ENCODE data around the gene DYNC1I1. TPM values are rescaled to one million over a fixed set of nuclear protein-coding genes. Genes with fewer than 3 reads are reported as not detected.

Gene DYNC1I1
- polyA plus RNA-seq, 6 donors from 2014 or later: not detected

DNA sequence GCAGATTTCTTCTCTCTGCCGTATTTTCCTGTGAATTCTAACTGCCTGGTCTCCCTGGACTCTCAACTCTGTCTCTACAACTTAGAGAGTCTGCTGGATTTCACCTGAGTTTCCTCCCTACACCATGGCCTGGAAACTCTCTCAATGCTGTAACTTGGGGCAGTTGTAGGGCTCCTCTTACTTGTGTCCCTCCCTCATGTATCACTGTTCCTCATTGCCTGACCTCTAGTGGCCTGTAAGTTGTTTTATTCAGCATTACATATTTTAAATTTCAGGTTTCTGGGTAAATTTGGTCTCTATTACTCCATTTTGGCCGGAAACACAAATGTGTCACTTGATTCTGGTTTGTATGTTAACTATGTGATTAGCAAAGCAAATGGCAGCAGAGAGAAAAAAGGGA, 70.9 kb downstream of the DYNC1I1 start:
- H3K4me1 Mint-ChIP-seq: no peaks in the 10 kb centered on the region
- peaks cover 0 to 20% (median 10%) of the 10 kb centered on the region in 7 donors for H3K9me3 Mint-ChIP-seq
- ATAC-seq (ENCODE audit: low read depth in 2 of 2): no peak
- no peak overlapping the region for H3K27ac Mint-ChIP-seq
- peaks cover 5 to 12% (median 10%) of the 10 kb centered on the region in 3 donors for H3K27me3 Mint-ChIP-seq
- H3K4me3 Mint-ChIP-seq: no peak overlapping the region
- peaks cover 0 to 6% of the 10 kb centered on the region in 2 donors for H3K36me3 Mint-ChIP-seq
- DNase-seq: no peak

DNA sequence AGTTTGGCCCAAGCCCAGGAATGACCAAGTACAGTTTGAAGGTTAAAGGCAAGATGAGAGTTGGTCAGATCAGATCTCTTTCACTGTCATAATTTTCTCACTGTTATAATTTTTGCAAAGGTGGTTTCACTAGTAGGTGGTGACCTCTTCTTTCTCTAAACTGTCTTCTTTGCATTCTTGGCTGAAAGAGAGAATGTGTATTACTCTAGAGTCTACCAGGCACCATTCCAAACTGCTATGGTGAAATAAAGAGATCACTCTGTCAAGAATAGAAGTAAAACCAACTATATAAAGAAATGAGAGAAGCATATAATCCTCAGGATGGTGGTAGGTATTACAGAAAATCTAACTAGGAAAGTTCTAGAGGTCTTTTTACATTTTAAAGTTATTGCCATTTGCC, 72.7 kb downstream of the DYNC1I1 start:
- H3K36me3 Mint-ChIP-seq: peaks cover 0 to 5% of the 10 kb centered on the region in 2 donors
- peaks cover 0 to 11% (median 5%) of the 10 kb centered on the region in 7 donors for H3K9me3 Mint-ChIP-seq
- no peak overlapping the region for H3K4me3 Mint-ChIP-seq
- DNase-seq: no peak
- no peak for ATAC-seq (ENCODE audit: low read depth in 2 of 2)
- H3K27ac Mint-ChIP-seq: no peak overlapping the region
- peaks cover 5 to 15% (median 10%) of the 10 kb centered on the region in 3 donors for H3K27me3 Mint-ChIP-seq
- H3K4me1 Mint-ChIP-seq: no peaks in the 10 kb centered on the region

DNA sequence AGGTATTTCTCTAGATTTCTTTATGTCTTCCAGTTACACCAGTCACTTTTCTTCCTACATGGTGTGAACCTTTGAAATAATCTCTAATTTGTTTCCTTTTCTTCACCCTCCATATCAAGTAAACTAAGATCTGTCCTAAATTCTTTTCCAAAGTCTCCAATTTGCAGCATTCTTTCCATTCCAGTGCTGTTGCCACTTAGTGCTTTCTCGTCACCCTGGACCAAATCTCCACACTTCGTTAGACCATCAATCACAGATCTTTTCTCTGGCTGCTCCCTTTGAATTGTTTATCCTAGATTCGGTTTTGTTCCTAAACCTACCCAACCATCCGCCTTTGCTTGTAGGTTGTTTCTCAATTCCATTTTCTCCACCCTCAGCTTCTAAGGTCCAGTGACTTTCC, 74.7 kb downstream of the DYNC1I1 start:
- H3K27ac Mint-ChIP-seq: no peak overlapping the region
- H3K9me3 Mint-ChIP-seq: peaks cover 0 to 4% (median 0%) of the 10 kb centered on the region in 7 donors
- ATAC-seq (ENCODE audit: low read depth in 2 of 2) (no peak), DNase-seq (no peak)
- H3K27me3 Mint-ChIP-seq: peaks cover 5 to 15% (median 10%) of the 10 kb centered on the region in 3 donors
- no peaks in the 10 kb centered on the region for H3K36me3 Mint-ChIP-seq
- H3K4me3 Mint-ChIP-seq: no peak overlapping the region
- H3K4me1 Mint-ChIP-seq: no peaks in the 10 kb centered on the region

DNA sequence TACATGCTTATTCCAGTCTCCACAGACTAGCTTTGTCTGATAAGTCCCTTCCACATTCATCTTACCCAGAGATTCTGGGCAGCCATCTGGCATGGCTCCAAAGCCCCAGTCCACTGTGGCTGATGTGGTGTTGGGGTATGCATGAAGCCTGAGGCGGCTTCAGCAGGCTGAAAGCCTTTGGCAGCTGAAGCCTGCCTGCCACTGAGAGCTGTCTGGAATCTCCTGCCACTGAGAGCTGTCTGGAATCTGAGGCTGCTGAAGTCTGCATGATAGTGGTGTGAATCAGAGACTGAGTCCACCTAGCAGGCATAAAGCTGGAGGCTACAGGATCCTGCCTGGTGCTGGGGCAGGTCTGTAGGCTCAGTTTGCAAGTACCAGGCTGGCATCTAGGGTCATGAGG, 87.1 kb downstream of the DYNC1I1 start:
- H3K4me3 Mint-ChIP-seq: no peak overlapping the region
- peaks cover 4 to 20% (median 8%) of the 10 kb centered on the region in 7 donors for H3K9me3 Mint-ChIP-seq
- DNase-seq: no peak
- H3K4me1 Mint-ChIP-seq: no peaks in the 10 kb centered on the region
- H3K27me3 Mint-ChIP-seq: peaks cover 0 to 8% (median 1%) of the 10 kb centered on the region in 3 donors
- H3K36me3 Mint-ChIP-seq: peaks cover 0 to 4% of the 10 kb centered on the region in 2 donors
- ATAC-seq (ENCODE audit: low read depth in 2 of 2): no peak
- no peak overlapping the region for H3K27ac Mint-ChIP-seq

DNA sequence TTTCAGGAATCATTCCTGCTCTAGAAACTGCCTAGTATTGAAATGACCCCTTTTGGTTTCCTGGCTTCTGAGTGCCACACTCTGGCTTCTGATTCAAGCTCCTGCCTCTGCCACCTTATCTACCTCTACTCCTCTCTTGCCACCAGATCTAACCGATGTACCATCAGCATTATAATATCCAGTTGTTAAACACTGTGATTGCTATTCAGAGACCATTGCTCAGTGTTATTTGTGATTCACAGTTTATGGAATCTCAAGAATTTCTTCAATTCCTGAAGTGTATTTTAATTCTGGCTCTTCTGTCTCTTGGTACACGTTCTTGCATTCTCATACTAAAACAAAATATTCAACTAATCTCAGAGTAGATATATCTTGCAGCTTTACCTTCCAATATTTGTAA, 88.7 kb downstream of the DYNC1I1 start:
- ATAC-seq (ENCODE audit: low read depth in 2 of 2): no peak
- H3K4me3 Mint-ChIP-seq: peak overlapping the region in 1 of 8 donors; percentile 23
- peaks cover 0 to 14% (median 8%) of the 10 kb centered on the region in 3 donors for H3K27me3 Mint-ChIP-seq
- H3K36me3 Mint-ChIP-seq: peaks cover 0 to 4% of the 10 kb centered on the region in 2 donors
- DNase-seq: no peak
- no peaks in the 10 kb centered on the region for H3K4me1 Mint-ChIP-seq
- H3K9me3 Mint-ChIP-seq: peaks cover 4 to 20% (median 8%) of the 10 kb centered on the region in 7 donors
- no peak overlapping the region for H3K27ac Mint-ChIP-seq

DNA sequence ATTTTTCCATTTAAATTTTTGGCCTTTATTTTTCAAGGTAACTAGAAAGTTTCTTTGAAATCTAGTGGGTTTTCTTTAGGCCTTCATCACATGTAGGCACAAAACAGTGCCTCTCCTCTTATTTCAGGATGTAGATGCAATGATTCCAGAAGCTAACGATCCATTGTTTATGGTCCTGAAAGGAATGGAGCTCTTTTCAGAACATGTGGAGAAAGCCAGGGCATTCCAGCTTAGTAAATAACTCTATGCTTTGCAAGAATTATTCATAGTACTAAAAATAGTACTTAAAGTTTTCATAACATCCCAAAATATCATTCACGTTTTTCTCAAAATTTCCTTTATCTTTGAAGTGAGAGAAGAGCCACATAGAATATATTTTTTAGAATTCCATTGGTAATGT, 91.3 kb downstream of the DYNC1I1 start:
- no peak for DNase-seq
- H3K9me3 Mint-ChIP-seq: peaks cover 4 to 17% (median 7%) of the 10 kb centered on the region in 7 donors

DNA sequence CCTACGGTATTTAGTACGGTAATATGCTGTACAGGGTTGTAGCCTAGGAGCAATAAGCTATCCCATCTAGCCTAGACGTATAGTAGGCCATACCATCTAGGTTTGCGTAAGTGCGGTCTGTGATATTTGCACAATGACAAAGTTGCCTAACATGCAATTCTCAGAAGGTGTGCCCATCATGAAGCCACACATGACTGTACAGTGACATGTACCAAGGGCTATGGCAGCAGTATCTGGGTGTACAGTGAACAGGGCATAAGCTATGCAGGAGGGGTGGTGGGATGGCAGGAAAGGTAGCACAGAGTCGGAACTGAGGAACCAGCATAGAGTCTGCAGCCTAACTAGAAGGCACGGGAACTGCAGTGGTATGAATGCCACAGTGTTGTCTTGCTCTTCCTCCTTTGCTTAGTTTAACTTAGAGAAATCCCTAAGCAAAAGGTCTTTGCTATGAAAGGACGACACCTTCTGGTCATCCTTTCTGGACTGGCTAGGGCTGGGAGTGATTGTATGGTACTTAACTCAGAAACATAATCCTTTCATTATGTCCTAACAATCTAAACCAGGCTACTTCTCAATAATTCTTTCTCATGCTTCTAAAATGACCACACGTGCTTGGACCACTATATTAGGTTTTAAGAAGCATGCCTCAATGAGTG, 93.5 kb downstream of the DYNC1I1 start:
- peaks cover 0 to 14% (median 7%) of the 10 kb centered on the region in 3 donors for H3K27me3 Mint-ChIP-seq
- peak overlapping the region in 1 of 6 donors; percentile 12 for H3K27ac Mint-ChIP-seq
- DNase-seq: no peak
- no peak overlapping the region for H3K4me3 Mint-ChIP-seq
- no peaks in the 10 kb centered on the region for H3K4me1 Mint-ChIP-seq
- no peaks in the 10 kb centered on the region for H3K36me3 Mint-ChIP-seq
- H3K9me3 Mint-ChIP-seq: peaks cover 0 to 3% (median 0%) of the 10 kb centered on the region in 7 donors
- no peak for ATAC-seq (ENCODE audit: low read depth in 2 of 2)

More for the DNA sequence above, 91.3 kb downstream of the DYNC1I1 start:
- Mint-ChIP-seq H3K4me1 (no peaks in the 10 kb centered on the region), H3K27ac (no peak overlapping the region), H3K36me3 (peaks cover 0 to 4% of the 10 kb centered on the region in 2 donors), H3K27me3 (peaks cover 0 to 14% (median 8%) of the 10 kb centered on the region in 3 donors), H3K4me3 (no peak overlapping the region)
- no peak for ATAC-seq (ENCODE audit: low read depth in 2 of 2)

DNA sequence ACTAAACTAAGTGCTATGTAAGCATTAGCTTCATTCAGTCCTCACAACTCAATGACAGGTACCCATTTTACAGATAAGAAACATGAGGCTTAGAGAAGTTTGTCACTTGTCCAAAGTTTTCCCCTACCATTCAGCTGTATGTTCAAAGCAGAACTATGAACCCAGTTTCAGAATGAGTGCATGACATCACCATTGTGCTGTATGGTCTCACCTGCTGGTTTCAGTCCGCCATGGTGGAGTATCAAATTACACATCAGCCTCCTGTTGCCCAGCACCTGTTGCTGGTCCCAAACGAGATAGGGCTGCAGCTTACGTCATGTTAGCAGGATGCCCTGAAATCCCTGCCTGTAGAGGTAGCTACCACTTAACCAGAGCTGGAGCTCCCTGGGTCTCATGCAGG, 95.0 kb downstream of the DYNC1I1 start:
- Mint-ChIP-seq H3K9me3 (no peaks in the 10 kb centered on the region), H3K4me1 (peaks cover 0 to 4% (median 0%) of the 10 kb centered on the region in 3 donors), H3K27ac (no peak overlapping the region)

DNA sequence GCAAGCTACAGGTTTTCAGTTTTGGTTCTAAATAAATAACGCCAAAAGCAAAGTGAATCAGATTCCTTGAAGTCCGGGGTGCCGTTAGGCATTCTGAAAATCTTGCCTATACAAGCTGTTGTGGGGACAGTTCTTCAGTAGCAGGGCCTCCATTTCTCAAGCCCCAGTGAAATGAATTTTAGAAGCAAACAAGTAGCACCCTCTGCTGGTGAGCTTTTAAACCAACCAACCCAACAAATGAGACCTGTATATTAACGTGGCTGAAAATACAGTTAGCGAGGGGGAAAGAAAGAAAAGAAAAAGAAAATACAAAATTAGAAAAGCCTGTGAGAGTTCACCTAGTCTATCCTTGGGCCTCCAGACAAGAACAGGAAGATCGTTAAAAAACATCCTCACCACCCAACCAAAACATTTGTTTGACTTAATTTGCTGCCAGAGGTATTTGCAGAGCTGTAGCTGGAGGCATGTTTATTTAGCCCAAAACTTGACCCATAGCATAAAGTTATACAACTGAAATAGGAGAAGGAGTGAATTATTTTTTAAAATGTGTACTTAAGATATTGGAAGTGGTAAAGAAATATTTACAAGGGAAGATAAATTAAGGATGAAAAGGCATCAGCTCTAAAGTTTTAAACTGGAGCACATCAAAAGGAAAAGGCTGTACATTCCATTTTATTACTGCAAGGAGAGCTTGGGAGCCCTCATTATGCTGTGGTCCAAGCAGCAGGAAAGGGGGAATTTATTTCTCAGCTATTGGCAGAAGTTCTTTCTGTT, 98.9 kb downstream of the DYNC1I1 start:
- Mint-ChIP-seq H3K27me3 (peaks cover 9 to 25% (median 11%) of the 10 kb centered on the region in 3 donors), H3K9me3 (no peaks in the 10 kb centered on the region), H3K4me3 (no peak overlapping the region), H3K36me3 (no peaks in the 10 kb centered on the region), H3K27ac (no peak overlapping the region), H3K4me1 (peaks cover 0 to 4% (median 0%) of the 10 kb centered on the region in 3 donors)
- ATAC-seq (ENCODE audit: low read depth in 2 of 2) (no peak), DNase-seq (no peak)

More for the DNA sequence above, 95.0 kb downstream of the DYNC1I1 start:
- no peaks in the 10 kb centered on the region for H3K36me3 Mint-ChIP-seq
- no peak overlapping the region for H3K4me3 Mint-ChIP-seq
- H3K27me3 Mint-ChIP-seq: peaks cover 0 to 18% (median 8%) of the 10 kb centered on the region in 3 donors
- DNase-seq (no peak), ATAC-seq (ENCODE audit: low read depth in 2 of 2) (no peak)

DNA sequence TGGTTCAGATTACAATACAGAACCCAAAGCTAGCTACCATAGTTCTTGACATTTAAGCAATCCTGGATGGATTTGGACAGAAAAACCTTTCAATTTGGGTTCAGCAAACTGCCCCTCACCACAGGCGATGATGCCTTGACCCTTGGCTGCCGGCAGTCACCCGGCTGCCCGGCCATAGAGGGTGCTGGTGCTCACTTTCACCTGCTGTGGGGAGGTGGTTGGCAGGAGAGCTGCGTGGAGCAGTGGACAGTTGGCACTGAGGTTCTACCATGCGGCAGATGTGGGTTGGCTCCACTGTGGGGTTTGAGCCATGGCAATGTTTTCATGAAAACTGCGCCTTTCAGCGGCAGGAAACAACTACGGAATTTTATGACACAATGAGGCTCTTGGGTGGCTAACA, 99.5 kb downstream of the DYNC1I1 start:
- Mint-ChIP-seq H3K27me3 (peaks cover 11 to 28% (median 12%) of the 10 kb centered on the region in 3 donors), H3K4me3 (no peak overlapping the region), H3K4me1 (peaks cover 0 to 4% (median 0%) of the 10 kb centered on the region in 3 donors), H3K36me3 (no peaks in the 10 kb centered on the region), H3K9me3 (no peaks in the 10 kb centered on the region), H3K27ac (no peak overlapping the region)
- DNase-seq (no peak), ATAC-seq (ENCODE audit: low read depth in 2 of 2) (no peak)

DNA sequence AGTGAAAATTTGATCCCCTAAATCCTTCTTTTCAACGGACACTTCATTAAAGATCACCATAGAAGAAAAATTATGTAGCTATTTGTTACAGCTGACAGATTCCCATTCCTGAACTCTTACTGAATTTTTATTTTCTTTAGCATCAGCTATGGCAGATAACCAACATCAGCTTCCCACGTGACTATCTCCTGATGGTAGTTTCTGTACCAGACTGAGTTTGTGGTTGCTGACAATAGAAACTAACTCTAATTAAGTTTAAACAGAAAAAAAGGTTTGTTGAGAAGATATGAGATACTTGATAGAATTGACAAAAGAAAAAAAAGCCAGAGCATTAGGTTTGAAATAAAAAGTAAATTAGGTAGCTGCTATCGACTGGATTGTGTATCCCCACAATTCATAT, 101.8 kb downstream of the DYNC1I1 start:
- ATAC-seq (ENCODE audit: low read depth in 2 of 2) (no peak), DNase-seq (no peak)
- H3K27ac Mint-ChIP-seq: no peak overlapping the region
- H3K27me3 Mint-ChIP-seq: peaks cover 11 to 28% (median 12%) of the 10 kb centered on the region in 3 donors
- no peaks in the 10 kb centered on the region for H3K36me3 Mint-ChIP-seq
- H3K4me1 Mint-ChIP-seq: peaks cover 0 to 4% (median 0%) of the 10 kb centered on the region in 3 donors
- no peak overlapping the region for H3K4me3 Mint-ChIP-seq
- H3K9me3 Mint-ChIP-seq: peaks cover 2 to 19% (median 5%) of the 10 kb centered on the region in 7 donors

DNA sequence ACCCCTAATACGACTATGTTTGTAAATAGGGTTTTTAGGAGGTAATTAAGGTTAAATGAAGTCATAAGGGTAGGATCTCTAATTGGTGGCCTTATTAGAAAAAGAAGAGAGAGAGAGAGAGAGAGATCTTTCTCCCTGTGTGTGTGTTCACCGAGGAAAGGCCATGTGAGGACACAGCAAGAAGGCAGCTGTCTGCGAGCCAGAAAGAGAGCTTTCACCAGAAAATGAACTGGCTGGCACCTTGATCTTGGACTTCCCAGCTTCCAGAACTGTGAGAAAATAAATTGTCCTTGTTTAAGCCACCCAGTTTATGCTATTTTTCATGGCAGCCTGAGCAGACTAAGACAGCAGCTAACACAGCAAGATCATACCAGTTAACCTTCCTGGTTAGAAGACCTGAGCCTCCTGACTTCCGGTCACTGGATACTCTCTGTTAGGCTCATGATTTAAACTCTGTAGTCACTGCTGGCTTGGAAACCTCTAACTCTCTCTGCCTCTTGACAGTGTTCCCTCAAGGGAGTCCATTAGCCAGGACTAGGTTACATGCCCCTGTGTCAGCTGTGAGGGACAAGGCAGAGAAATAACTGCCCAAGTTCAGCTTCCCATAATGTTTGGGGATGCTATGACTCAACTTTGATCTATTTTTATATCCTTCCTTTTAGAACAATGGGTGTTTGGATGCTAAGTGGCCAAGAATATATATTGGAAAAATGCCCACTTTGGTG, 102.3 kb downstream of the DYNC1I1 start:
- H3K4me1 Mint-ChIP-seq: peaks cover 0 to 4% (median 0%) of the 10 kb centered on the region in 3 donors
- no peak overlapping the region for H3K4me3 Mint-ChIP-seq
- peaks cover 2 to 20% (median 5%) of the 10 kb centered on the region in 7 donors for H3K9me3 Mint-ChIP-seq
- peaks cover 11 to 28% (median 12%) of the 10 kb centered on the region in 3 donors for H3K27me3 Mint-ChIP-seq
- H3K36me3 Mint-ChIP-seq: no peaks in the 10 kb centered on the region
- DNase-seq: no peak
- no peak overlapping the region for H3K27ac Mint-ChIP-seq
- no peak for ATAC-seq (ENCODE audit: low read depth in 2 of 2)

DNA sequence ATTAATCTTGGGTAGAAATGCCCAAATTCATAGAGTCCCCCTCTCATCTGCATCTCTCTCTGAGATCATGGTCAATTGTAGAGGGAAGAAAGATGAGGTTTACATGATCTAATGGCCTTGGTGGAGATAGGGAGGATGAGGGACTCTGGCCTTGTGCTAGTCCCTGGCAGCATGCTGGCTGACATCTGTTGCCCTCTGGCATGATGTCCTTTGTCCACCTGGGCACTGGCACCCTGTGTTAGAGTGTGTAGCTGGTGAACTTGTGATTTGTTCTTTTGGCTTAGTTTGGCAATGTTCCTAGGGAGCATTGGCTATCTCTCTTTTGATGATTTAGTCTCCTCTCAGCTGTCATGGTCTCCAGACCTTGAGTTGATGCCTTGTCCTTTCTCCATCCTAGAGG, 103.2 kb downstream of the DYNC1I1 start:
- H3K4me1 Mint-ChIP-seq: peaks cover 0 to 4% (median 0%) of the 10 kb centered on the region in 3 donors
- H3K9me3 Mint-ChIP-seq: peaks cover 3 to 20% (median 5%) of the 10 kb centered on the region in 7 donors
- H3K27me3 Mint-ChIP-seq: peaks cover 11 to 28% (median 12%) of the 10 kb centered on the region in 3 donors
- H3K27ac Mint-ChIP-seq: no peak overlapping the region
- ATAC-seq (ENCODE audit: low read depth in 2 of 2) (no peak), DNase-seq (no peak)
- H3K36me3 Mint-ChIP-seq: no peaks in the 10 kb centered on the region
- no peak overlapping the region for H3K4me3 Mint-ChIP-seq

Data from naive B cell (primary cell).